ENCODE data around the gene MIGA1.
"Not testable (repeated sequence)": the region's sequence is repeated elsewhere in the genome, so short reads cannot be mapped to it uniquely, and the experiment has no call there.

- not testable (repeated sequence) for TF ChIP-seq SUZ12 (IDR thresholded peaks at IDR 0.05; ENCODE audit: extremely low read depth, insufficient read depth, insufficient read length); ZNF274 (IDR thresholded peaks at IDR 0.05; ENCODE audit: low read depth, low read length)
Measured at GRCh38 chr1:77918918-77919317, 139.5 kb downstream of the MIGA1 start.
